GM18867 (cell line): ENCODE measurements around the gene DVL2.
"Not testable (repeated sequence)": the region's sequence is repeated elsewhere in the genome, so short reads cannot be mapped to it uniquely, and the experiment has no call there.

Experiments used
- ATAC-seq: cut with Tn5 transposase; IDR thresholded peaks from one replicate; pipeline ENCODE4 v1.9.1; 2021; ENCODE audit warnings: mild to moderate bottlenecking, moderate library complexity; ENCODE audit not compliant: unreplicated experiment

The DVL2 gene

GRCh38 chr17:7256766-7257456, 22.6 kb upstream of the DVL2 start:
- ATAC-seq: no peak

GRCh38 chr17:7254511-7254910, 20.2 kb upstream of the DVL2 start:
- no peak for ATAC-seq

GRCh38 chr17:7253082-7253481, 18.8 kb upstream of the DVL2 start:
- no peak for ATAC-seq

GRCh38 chr17:7252176-7253043, 18.1 kb upstream of the DVL2 start, which contains the start of gene ELP5:
Gene ELP5, plus strand, starts transcription at chr17:7252215. Its CDS starts 336 bp downstream, at chr17:7252551.
- ATAC-seq: peak; percentile 47

- peak; percentile 80 for ATAC-seq
These were observed 17.4 kb upstream of the DVL2 start, which contains the start of gene CTDNEP1 for GRCh38 chr17:7251661-7252175. Gene CTDNEP1, minus strand, starts transcription at chr17:7251734. Its CDS starts 438 bp downstream, at chr17:7251296.

- no peak for ATAC-seq
These were observed 16.6 kb upstream of the DVL2 start for GRCh38 chr17:7250695-7251627.

GRCh38 chr17:7249830-7250229, 15.5 kb upstream of the DVL2 start:
- no peak for ATAC-seq

- no peak for ATAC-seq
These were observed 14.9 kb upstream of the DVL2 start for GRCh38 chr17:7249214-7249613.

GRCh38 chr17:7248796-7249195, 14.5 kb upstream of the DVL2 start:
- no peak for ATAC-seq

- no peak for ATAC-seq
These were observed 12.5 kb upstream of the DVL2 start for GRCh38 chr17:7246779-7247178.

- ATAC-seq: not testable (repeated sequence)
These were observed 9.5 kb upstream of the DVL2 start for GRCh38 chr17:7243838-7244237.

GRCh38 chr17:7243453-7243729, 9.1 kb upstream of the DVL2 start:
- ATAC-seq: no peak

GRCh38 chr17:7242717-7243452, 8.6 kb upstream of the DVL2 start:
- ATAC-seq: peak; percentile 40

GRCh38 chr17:7241783-7242716, 7.7 kb upstream of the DVL2 start, which contains the start of gene GABARAP:
Gene GABARAP, minus strand, starts transcription at chr17:7242449. Its CDS starts 119 bp downstream, at chr17:7242330.
- peak; percentile 32 for ATAC-seq

GRCh38 chr17:7241090-7241733, 6.9 kb upstream of the DVL2 start:
- ATAC-seq: no peak

- ATAC-seq: no peak
These were observed 6.1 kb upstream of the DVL2 start for GRCh38 chr17:7240375-7240774.

GRCh38 chr17:7239091-7240027, 5.0 kb upstream of the DVL2 start, which contains the start of gene PHF23:
Gene PHF23, minus strand, starts transcription at chr17:7239457. Its CDS starts 178 bp downstream, at chr17:7239279.
- peak; percentile 52 for ATAC-seq
